HCT116 (cell line): ENCODE measurements around the gene FAM131C. TPM values are rescaled to one million over a fixed set of nuclear protein-coding genes. Genes with fewer than 3 reads are reported as not detected.

Source experiments
- ATAC-seq: fragments of 200-7000 bp; cut with Tn5 transposase; 2 replicates; pipeline ENCODE4 v1.9.1; 2020; ENCODE audit warnings: mild to moderate bottlenecking, moderate library complexity
- BruUV-seq: library from RNA; stranded (reverse); fragments of 400-500 nt; replicated peaks from 2 replicates; lab custom pipeline; 2021; lab: Mats Ljungman, UMichigan
- CTCF ChIA-PET: fragments of 300-600 bp; sonication (Branson Sonifier 250); formaldehyde crosslinking; loops from one replicate; lab custom pipeline; 2021; ENCODE audit warnings: antibody characterized with exemption; lab: Charles Lee
- POLR2A ChIA-PET: fragments of 300-600, 350-600 bp; sonication (Branson Sonifier 250); formaldehyde crosslinking; loops from one replicate; lab custom pipeline; 2021; ENCODE audit warnings: antibody characterized with exemption; lab: Charles Lee
- RAD21 ChIA-PET, 2 experiments: fragments of 300-600 bp; sonication (Branson Sonifier 250); formaldehyde crosslinking; loops; one replicate each; lab custom pipeline; 2023; ENCODE audit warnings: low total read pairs in 2 of 2; ENCODE audit not compliant: uncharacterized antibody in 2 of 2, unreplicated experiment in 2 of 2, low non-redundant PET in 1 of 2; lab: Charles Lee
- DNase-seq: peaks from one replicate; pipeline ENCODE4 v3.0.0-alpha.2; 2010; ENCODE audit warnings: low read depth, low spot score
- H2AFZ ChIP-seq: fragments of 200-600 bp; shearing (Covaris generic), sonication (generic); 2 replicates; pipeline ENCODE4 v1.6.1; 2017; ENCODE audit warnings: low read depth, mixed run types, mixed read lengths, antibody characterized with exemption, low read length; ENCODE audit not compliant: poor library complexity, severe bottlenecking
- H3K27ac ChIP-seq: 2 replicates; pipeline ENCODE4 v1.5.1; 2012; ENCODE audit warnings: low read depth, low read length
- H3K27me3 ChIP-seq: fragments of 200-600 bp; sonication (generic); 2 replicates; pipeline ENCODE4 v1.6.1; 2016; ENCODE audit warnings: mixed run types, low read length, mixed read lengths; ENCODE audit not compliant: insufficient read depth
- H3K36me3 ChIP-seq, 2 experiments: fragments of 200-500 bp in 1 of 2; fragments of 200-600 bp in 1 of 2; sonication (Bioruptor generic) in 1 of 2; sonication (generic) in 1 of 2; 2 replicates each; pipeline versions ENCODE4 v1.5.1 to v1.6.1; 2014 to 2016; ENCODE audit warnings: low read length in 2 of 2, inconsistent platforms in 1 of 2, mixed read lengths in 1 of 2, mixed run types in 1 of 2; ENCODE audit not compliant: insufficient read depth in 2 of 2, control insufficient read depth in 1 of 2
- H3K4me1 ChIP-seq, 2 experiments: fragments of 200-600 bp in 1 of 2; sonication (generic) in 1 of 2; 2 replicates each; pipeline versions ENCODE4 v1.5.1 to v1.6.1; 2012 to 2017; ENCODE audit warnings: low read length in 2 of 2, inconsistent platforms in 1 of 2, mild to moderate bottlenecking in 1 of 2, mixed read lengths in 1 of 2, mixed run types in 1 of 2, moderate library complexity in 1 of 2; ENCODE audit not compliant: insufficient read depth in 2 of 2, control insufficient read depth in 1 of 2
- H3K4me2 ChIP-seq: fragments of 200-600 bp; sonication (generic); 2 replicates; pipeline ENCODE4 v1.6.1; 2017; ENCODE audit warnings: mixed run types, low read length, mixed read lengths
- H3K4me3 ChIP-seq, 2 experiments: fragments of 200-600 bp in 1 of 2; sonication (generic) in 1 of 2; replicated peaks in 1 of 2; 2 replicates each; pipeline ENCODE4 v1.5.1; 2011 to 2016; ENCODE audit warnings: low read length in 2 of 2, control low read depth in 1 of 2, low read depth in 1 of 2, mild to moderate bottlenecking in 1 of 2, mixed read lengths in 1 of 2, mixed run types in 1 of 2
- H3K79me2 ChIP-seq: fragments of 200-600 bp; sonication (generic); 2 replicates; pipeline ENCODE4 v1.6.1; 2017; ENCODE audit warnings: mild to moderate bottlenecking, mixed run types, low read length, moderate library complexity, mixed read lengths; ENCODE audit not compliant: insufficient read depth
- H3K9ac ChIP-seq: fragments of 200-600 bp; sonication (generic); 2 replicates; pipeline ENCODE4 v1.6.1; 2016; ENCODE audit warnings: low read length, mixed read lengths
- H3K9me2 ChIP-seq: fragments of 200-600 bp; sonication (generic), shearing (Covaris generic); 2 replicates; pipeline ENCODE4 v1.6.1; 2017; ENCODE audit warnings: mixed run types, mild to moderate bottlenecking, moderate library complexity; ENCODE audit not compliant: insufficient read depth
- H3K9me3 ChIP-seq, 2 experiments: fragments of 200-500 bp in 1 of 2; fragments of 200-600 bp in 1 of 2; sonication (Bioruptor generic) in 1 of 2; sonication (generic) in 1 of 2; 2 replicates each; pipeline ENCODE4 v1.6.1; 2014 to 2017; ENCODE audit warnings: low read length in 2 of 2, mixed read lengths in 2 of 2, inconsistent platforms in 1 of 2, low read depth in 1 of 2, mild to moderate bottlenecking in 1 of 2, mixed run types in 1 of 2, moderate library complexity in 1 of 2; ENCODE audit not compliant: control insufficient read depth in 1 of 2, insufficient read depth in 1 of 2
- H4K20me1 ChIP-seq: fragments of 200-600 bp; sonication (generic), shearing (Covaris generic); 2 replicates; pipeline ENCODE4 v1.6.1; 2017; ENCODE audit warnings: mixed run types, mild to moderate bottlenecking, moderate library complexity; ENCODE audit not compliant: insufficient read depth
- CBX3 ChIP-seq: IDR thresholded peaks from 2 replicates; pipeline ENCODE4 v1.6.1; 2012; ENCODE audit warnings: low read depth
- EGR1 ChIP-seq: IDR thresholded peaks from 2 replicates; pipeline ENCODE4 v1.6.1; 2012; ENCODE audit warnings: low read depth
- SIN3A ChIP-seq: IDR thresholded peaks from 2 replicates; pipeline ENCODE4 v1.6.1; 2012; ENCODE audit warnings: low read depth
- SP1 ChIP-seq: IDR thresholded peaks from 2 replicates; pipeline ENCODE4 v1.6.1; 2012; ENCODE audit warnings: low read depth
- SRF ChIP-seq: IDR thresholded peaks from 2 replicates; pipeline ENCODE4 v1.6.1; 2012; ENCODE audit warnings: low read depth
- TCF7L2 ChIP-seq: IDR thresholded peaks from 2 replicates; pipeline ENCODE4 v1.7.0; 2011; ENCODE audit warnings: borderline replicate concordance, inconsistent platforms; ENCODE audit not compliant: insufficient read depth, insufficient read length; ENCODE audit errors: extremely low read depth
- YY1 ChIP-seq: IDR thresholded peaks from 2 replicates; pipeline ENCODE4 v1.6.1; 2011; ENCODE audit warnings: low read length, low read depth, moderate library complexity, mild to moderate bottlenecking; ENCODE audit not compliant: insufficient replicate concordance; ENCODE audit errors: extremely low read depth
- ZNF274 ChIP-seq: fragments of 200-500 bp; sonication (Bioruptor generic); IDR thresholded peaks from 2 replicates; pipeline ENCODE4 v1.6.1; 2014; ENCODE audit warnings: mild to moderate bottlenecking, low read depth, low read length, inconsistent platforms
- intact Hi-C: fragments of 100-400 bp; cut with micrococcal nuclease; formaldehyde crosslinking; loops from 2 replicates; pipeline ENCODE4 v1.10.0; 2022
- total RNA-seq: library from RNA; stranded (reverse); gene quantifications from one replicate; pipeline ENCODE4 v1.2.1, GENCODE V29; 2021; ENCODE audit not compliant: unreplicated experiment

Gene FAM131C
- total RNA-seq, 1 experiment from 2014 or later: 11.6 TPM

- no peaks in the 10 kb centered on the region for H3K36me3 ChIP-seq
- H4K20me1 ChIP-seq: no peaks in the 10 kb centered on the region
- RAD21 ChIA-PET: interaction anchor here in 1 of 2 experiments (0.7 kb wide), 1 partner anchor 90 kb away, joined by 3 read pairs; no protein-coding TSS in a partner anchor
- H3K9me2 ChIP-seq: no peaks in the 10 kb centered on the region
- no TSS peak for BruUV-seq
- intact Hi-C loops: no loop called here
- POLR2A ChIA-PET: no interaction called here
- H3K4me2 ChIP-seq: no peak overlapping the region
- TF ChIP-seq YY1 (no peak), ZNF274 (no peak), SP1 (no peak), SRF (no peak)
- DNase-seq: no peak
- H3K9me3 ChIP-seq: no peaks in the 10 kb centered on the region
- ATAC-seq: no peak
- no peak overlapping the region for H3K9ac ChIP-seq
- no peak overlapping the region for H3K27ac ChIP-seq
- CTCF ChIA-PET: interaction anchor here (0.9 kb wide), 1 partner anchor 10 kb away, joined by 3 read pairs; no protein-coding TSS in a partner anchor
- H3K4me1 ChIP-seq: peaks cover 5 to 17% of the 10 kb centered on the region in 2 experiments; a peak in 2 of 4 replicates
- no peak overlapping the region for H3K4me3 ChIP-seq
- no peaks in the 10 kb centered on the region for H3K27me3 ChIP-seq
- H3K79me2 ChIP-seq: no peaks in the 10 kb centered on the region
- H2AFZ ChIP-seq: no peak overlapping the region
Observed at GRCh38 chr1:16092097-16092922, 18.9 kb upstream of the FAM131C start.

- no peak overlapping the region for H3K9ac ChIP-seq
- ChIA-PET CTCF (interaction anchor here (1.2 kb wide), 1 partner anchor 9 kb away, joined by 8 read pairs; no protein-coding TSS in a partner anchor), POLR2A (no interaction called here), RAD21 (interaction anchor here in 1 of 2 experiments (0.7 kb wide), 1 partner anchor 91 kb away, joined by 3 read pairs; no protein-coding TSS in a partner anchor)
- ATAC-seq (peak; percentile 57), DNase-seq (no peak)
- no peaks in the 10 kb centered on the region for H3K9me3 ChIP-seq
- no peak overlapping the region for H3K27ac ChIP-seq
- no peaks in the 10 kb centered on the region for H3K9me2 ChIP-seq
- no TSS peak for BruUV-seq
- H3K4me3 ChIP-seq: no peak overlapping the region
- no peaks in the 10 kb centered on the region for H4K20me1 ChIP-seq
- peaks cover 3 to 16% of the 10 kb centered on the region in 2 experiments; a peak in 2 of 4 replicates for H3K4me1 ChIP-seq
- intact Hi-C loops: no loop called here
- no peak overlapping the region for H3K4me2 ChIP-seq
- H3K79me2 ChIP-seq: no peaks in the 10 kb centered on the region
- H3K36me3 ChIP-seq: no peaks in the 10 kb centered on the region
- no peak overlapping the region for H2AFZ ChIP-seq
- TF ChIP-seq CBX3 (no peak), SIN3A (no peak), TCF7L2 (no peak), EGR1 (no peak)
- no peaks in the 10 kb centered on the region for H3K27me3 ChIP-seq
Observed at GRCh38 chr1:16091296-16091695, 17.8 kb upstream of the FAM131C start.
